Measurements from ENCODE around the gene TXNRD1. TPM values are rescaled to one million over a fixed set of nuclear protein-coding genes. Genes with fewer than 3 reads are reported as not detected.

TXNRD1 gene
- total RNA-seq, 1 experiment from 2014 or later, result 327 TPM

- TF ChIP-seq REST (IDR thresholded peaks at IDR 0.05; ENCODE audit: low read depth) (no peak), EZH2 (IDR thresholded peaks at IDR 0.05) (no peak), ATF3 (IDR thresholded peaks at IDR 0.05) (no peak)
Measured at GRCh38 chr12:104288635-104289274, 73.2 kb downstream of the TXNRD1 start (continued).

GRCh38 chr12:104290320-104290719 lies 74.7 kb downstream of the TXNRD1 start:
- no peak overlapping the region for H3K9ac ChIP-seq (ENCODE audit: low read length)
- no peak overlapping the region for H3K4me3 ChIP-seq (replicated peaks in 1 of 2; ENCODE audit: low read depth in 1 of 2, low read length in 2 of 2)
- DNase-seq (ENCODE audit: low read depth, low spot score) (no peak), ATAC-seq (no peak)
- peaks cover 22% of the 10 kb centered on the region; the same call in 1 of the 2 replicates for H4K20me1 ChIP-seq (ENCODE audit: insufficient read depth)
- H2AFZ ChIP-seq (ENCODE audit: low read depth, low read length, poor library complexity, severe bottlenecking), result no peak overlapping the region
- H3K79me2 ChIP-seq (ENCODE audit: insufficient read depth, low read length), result peaks cover 86% of the 10 kb centered on the region
- BruUV-seq (replicated peaks), result no TSS peak
- ChIA-PET RAD21 (ENCODE audit: low non-redundant PET in 1 of 2, low total read pairs in 2 of 2, uncharacterized antibody in 2 of 2, unreplicated experiment in 2 of 2) (no interaction called here), POLR2A (interaction anchor here (1.3 kb wide), 1 partner anchor 67 kb away, joined by 3 read pairs; no protein-coding TSS in a partner anchor), CTCF (no interaction called here)
- intact Hi-C loops (cut with micrococcal nuclease), result no loop called here
- H3K9me3 ChIP-seq (ENCODE audit: control insufficient read depth in 1 of 2, insufficient read depth in 1 of 2, low read depth in 1 of 2, low read length in 2 of 2), result no peaks in the 10 kb centered on the region
- peak overlapping the region; percentile 13; the same call in 1 of the 2 replicates for H3K4me2 ChIP-seq (ENCODE audit: low read length)
- no peaks in the 10 kb centered on the region for H3K9me2 ChIP-seq (ENCODE audit: insufficient read depth)
- peaks cover 23 to 53% of the 10 kb centered on the region in 2 experiments for H3K36me3 ChIP-seq (ENCODE audit: control insufficient read depth in 1 of 2, insufficient read depth in 2 of 2, low read length in 2 of 2)
- TF ChIP-seq ZFX (IDR thresholded peaks at IDR 0.05) (no peak), ZBTB33 (IDR thresholded peaks at IDR 0.05; ENCODE audit: extremely low read depth, insufficient replicate concordance, low read length) (no peak), POLR2AphosphoS5 (IDR thresholded peaks at IDR 0.05; ENCODE audit: low read depth, low read length) (no peak), CBX3 (IDR thresholded peaks at IDR 0.05; ENCODE audit: low read depth) (no peak), FOSL1 (IDR thresholded peaks at IDR 0.05; ENCODE audit: low read depth) (no peak), SIN3A (IDR thresholded peaks at IDR 0.05; ENCODE audit: low read depth) (no peak), POLR2A (IDR thresholded peaks at IDR 0.05; ENCODE audit: borderline replicate concordance, extremely low read depth, insufficient read depth, insufficient read length) (no peak), SRF (IDR thresholded peaks at IDR 0.05; ENCODE audit: low read depth) (no peak), MAX (IDR thresholded peaks at IDR 0.05) (no peak)
- peak overlapping the region; percentile 96; the same call in 1 of the 2 replicates for H3K27ac ChIP-seq (ENCODE audit: low read depth, low read length)
- H3K27me3 ChIP-seq (ENCODE audit: insufficient read depth, low read length), result no peaks in the 10 kb centered on the region
- H3K4me1 ChIP-seq (ENCODE audit: control insufficient read depth in 1 of 2, insufficient read depth in 2 of 2, low read length in 2 of 2), result peaks cover 27 to 67% of the 10 kb centered on the region in 2 experiments
